22Rv1 (cell line): ENCODE measurements around the gene ERN1.

Source experiments
- ZFX ChIP-seq: fragments of 450-650 bp; IDR thresholded peaks from 2 replicates; pipeline ENCODE4 v1.6.1; 2017; ENCODE audit warnings: antibody characterized with exemption, borderline replicate concordance
- TF ChIP-seq, protein P1 (sequence below): fragments of 450-650 bp; IDR thresholded peaks from 2 replicates; pipeline ENCODE4 v1.5.1; 2017; ENCODE audit warnings: mild to moderate bottlenecking

DNA sequence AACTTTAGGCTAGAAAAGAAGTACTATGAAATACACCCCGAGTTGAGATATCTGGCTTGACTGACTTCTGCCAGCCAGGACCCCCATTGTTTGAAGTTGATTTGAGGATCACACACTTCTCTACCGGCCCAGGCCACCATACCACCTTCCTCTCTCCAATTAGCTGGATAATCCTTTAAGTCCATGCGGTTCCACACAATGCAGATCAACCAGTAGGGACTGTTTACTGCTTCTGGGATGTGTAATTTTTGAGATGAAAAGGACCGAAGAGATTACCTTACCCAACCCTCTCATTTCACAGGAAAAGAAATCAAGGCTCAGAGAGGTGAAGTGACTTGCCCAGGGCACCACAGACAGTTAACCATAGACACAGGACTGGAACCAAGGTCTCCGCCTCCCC is 20.5 kb downstream of the ERN1 start:
- TF ChIP-seq, protein P1, sequence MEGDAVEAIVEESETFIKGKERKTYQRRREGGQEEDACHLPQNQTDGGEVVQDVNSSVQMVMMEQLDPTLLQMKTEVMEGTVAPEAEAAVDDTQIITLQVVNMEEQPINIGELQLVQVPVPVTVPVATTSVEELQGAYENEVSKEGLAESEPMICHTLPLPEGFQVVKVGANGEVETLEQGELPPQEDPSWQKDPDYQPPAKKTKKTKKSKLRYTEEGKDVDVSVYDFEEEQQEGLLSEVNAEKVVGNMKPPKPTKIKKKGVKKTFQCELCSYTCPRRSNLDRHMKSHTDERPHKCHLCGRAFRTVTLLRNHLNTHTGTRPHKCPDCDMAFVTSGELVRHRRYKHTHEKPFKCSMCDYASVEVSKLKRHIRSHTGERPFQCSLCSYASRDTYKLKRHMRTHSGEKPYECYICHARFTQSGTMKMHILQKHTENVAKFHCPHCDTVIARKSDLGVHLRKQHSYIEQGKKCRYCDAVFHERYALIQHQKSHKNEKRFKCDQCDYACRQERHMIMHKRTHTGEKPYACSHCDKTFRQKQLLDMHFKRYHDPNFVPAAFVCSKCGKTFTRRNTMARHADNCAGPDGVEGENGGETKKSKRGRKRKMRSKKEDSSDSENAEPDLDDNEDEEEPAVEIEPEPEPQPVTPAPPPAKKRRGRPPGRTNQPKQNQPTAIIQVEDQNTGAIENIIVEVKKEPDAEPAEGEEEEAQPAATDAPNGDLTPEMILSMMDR = no peak
- no peak for TF ChIP-seq ZFX
